PC-9 (cell line): ENCODE data around the gene ECI2. TPM values are rescaled to one million over a fixed set of nuclear protein-coding genes. Genes with fewer than 3 reads are reported as not detected.

Experiments
- BruUV-seq: library from RNA; stranded (reverse); fragments of 400-500 nt; replicated peaks from 2 replicates; lab custom pipeline; 2021; lab: Mats Ljungman, UMichigan
- CTCF ChIA-PET: fragments of 300-600 bp; sonication (Branson Sonifier 250); formaldehyde crosslinking; loops from one replicate; lab custom pipeline; 2022; ENCODE audit warnings: antibody characterized with exemption; lab: Charles Lee
- POLR2A ChIA-PET: fragments of 300-600 bp; sonication (Branson Sonifier 250); formaldehyde crosslinking; loops from one replicate; lab custom pipeline; 2022; ENCODE audit warnings: antibody characterized with exemption; ENCODE audit not compliant: unreplicated experiment; lab: Charles Lee
- DNase-seq, 2 experiments: peaks; one replicate each; pipeline versions ENCODE4 v3.0.0 to v3.0.0-alpha.2; 2015 to 2022; ENCODE audit warnings: mixed read lengths in 1 of 2
- H2AFZ ChIP-seq: fragments of 200-600 bp; sonication (generic); 2 replicates; pipeline ENCODE4 v1.8.1; 2017; ENCODE audit warnings: antibody characterized with exemption
- H3F3A ChIP-seq: fragments of 200-600 bp; sonication (generic); 2 replicates; pipeline ENCODE4 v1.8.1; 2017; ENCODE audit warnings: antibody characterized with exemption, mild to moderate bottlenecking, low read depth; ENCODE audit not compliant: insufficient read depth
- H3K27ac ChIP-seq: fragments of 200-600 bp; sonication (generic); 2 replicates; pipeline ENCODE4 v1.6.1; 2016; ENCODE audit warnings: mixed run types
- H3K27me3 ChIP-seq: fragments of 200-600 bp; sonication (generic); 2 replicates; pipeline ENCODE4 v1.6.1; 2016; ENCODE audit warnings: low read depth, mixed run types; ENCODE audit not compliant: insufficient read depth
- H3K36me3 ChIP-seq: fragments of 200-600 bp; sonication (generic); 2 replicates; pipeline ENCODE4 v1.6.1; 2016; ENCODE audit warnings: low read depth, mixed run types
- H3K4me1 ChIP-seq: fragments of 200-600 bp; sonication (generic); replicated peaks from 2 replicates; pipeline ENCODE4 v1.6.1; 2016; ENCODE audit warnings: mixed run types; ENCODE audit not compliant: insufficient read depth
- H3K4me2 ChIP-seq: fragments of 200-600 bp; sonication (generic); 2 replicates; pipeline ENCODE4 v1.6.1; 2017; ENCODE audit warnings: mixed run types
- H3K4me3 ChIP-seq: fragments of 200-600 bp; sonication (generic); 2 replicates; pipeline ENCODE4 v1.6.1; 2016; ENCODE audit warnings: mixed run types
- H3K79me2 ChIP-seq: fragments of 200-600 bp; sonication (generic); 2 replicates; pipeline ENCODE4 v1.6.1; 2017; ENCODE audit warnings: low read depth, mixed run types
- H3K9me2 ChIP-seq: fragments of 200-600 bp; sonication (generic); 2 replicates; pipeline ENCODE4 v1.8.1; 2017; ENCODE audit warnings: mild to moderate bottlenecking; ENCODE audit not compliant: insufficient read depth
- H3K9me3 ChIP-seq: fragments of 200-600 bp; sonication (generic); 2 replicates; pipeline ENCODE4 v1.8.1; 2016; ENCODE audit warnings: low read depth; ENCODE audit not compliant: insufficient read depth
- H4K20me1 ChIP-seq: fragments of 200-600 bp; sonication (generic); 2 replicates; pipeline ENCODE4 v1.8.1; 2017; ENCODE audit not compliant: insufficient read depth
- EZH2 ChIP-seq: fragments of 200-600 bp; sonication (generic); IDR thresholded peaks from 2 replicates; pipeline ENCODE4 v1.8.0; 2017; ENCODE audit warnings: antibody characterized with exemption, low read depth
- intact Hi-C: fragments of 100-400 bp; cut with micrococcal nuclease; formaldehyde crosslinking; loops from one replicate; pipeline ENCODE4 v1.10.0; 2022; ENCODE audit not compliant: unreplicated experiment
- total RNA-seq: library from RNA; stranded (reverse); gene quantifications from 2 replicates; pipeline ENCODE4 v1.2.3, GENCODE V29; 2021
- TF ChIP-seq, protein P1 (sequence below): fragments of 200-600 bp; sonication (generic); conservative IDR thresholded peaks from 2 replicates; pipeline ENCODE4 v1.6.1; 2017; ENCODE audit warnings: mixed run types, antibody characterized with exemption, mild to moderate bottlenecking, moderate library complexity

Gene ECI2
- total RNA-seq, 1 experiment from 2014 or later = 45.7 TPM

DNA sequence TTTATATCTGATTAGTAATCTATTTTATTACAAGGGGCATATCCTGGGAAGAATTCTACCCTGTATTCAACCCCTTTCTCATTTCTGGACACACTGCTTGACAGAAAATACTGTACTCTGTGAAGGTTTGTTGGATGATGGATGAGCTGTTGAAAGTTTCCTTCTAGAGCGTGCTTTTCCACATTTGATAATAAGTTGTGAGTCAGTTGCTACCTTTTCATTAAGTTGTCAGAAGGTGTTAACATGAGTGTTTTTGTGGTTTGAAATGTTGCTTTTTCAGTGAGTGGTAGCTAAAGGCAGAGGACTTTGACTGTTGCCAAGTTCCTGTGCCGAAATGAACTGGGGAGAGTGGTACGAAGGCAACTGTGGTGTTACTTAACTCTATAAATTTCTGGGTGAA lies 3.9 kb upstream of the ECI2 start:
- Histone ChIP-seq H2AFZ (no peak overlapping the region), H3F3A (no peaks in the 10 kb centered on the region; the same call in 1 of the 2 replicates), H4K20me1 (no peaks in the 10 kb centered on the region), H3K4me1 (peaks cover 13% of the 10 kb centered on the region), H3K9me2 (no peaks in the 10 kb centered on the region), H3K79me2 (no peaks in the 10 kb centered on the region), H3K4me2 (no peak overlapping the region), H3K36me3 (no peaks in the 10 kb centered on the region), H3K27ac (no peak overlapping the region), H3K27me3 (no peaks in the 10 kb centered on the region), H3K9me3 (no peaks in the 10 kb centered on the region), H3K4me3 (no peak overlapping the region)
- ChIA-PET CTCF (no interaction called here), POLR2A (no interaction called here)
- no TSS peak for BruUV-seq
- TF ChIP-seq EZH2 = no peak
- TF ChIP-seq, protein P1, sequence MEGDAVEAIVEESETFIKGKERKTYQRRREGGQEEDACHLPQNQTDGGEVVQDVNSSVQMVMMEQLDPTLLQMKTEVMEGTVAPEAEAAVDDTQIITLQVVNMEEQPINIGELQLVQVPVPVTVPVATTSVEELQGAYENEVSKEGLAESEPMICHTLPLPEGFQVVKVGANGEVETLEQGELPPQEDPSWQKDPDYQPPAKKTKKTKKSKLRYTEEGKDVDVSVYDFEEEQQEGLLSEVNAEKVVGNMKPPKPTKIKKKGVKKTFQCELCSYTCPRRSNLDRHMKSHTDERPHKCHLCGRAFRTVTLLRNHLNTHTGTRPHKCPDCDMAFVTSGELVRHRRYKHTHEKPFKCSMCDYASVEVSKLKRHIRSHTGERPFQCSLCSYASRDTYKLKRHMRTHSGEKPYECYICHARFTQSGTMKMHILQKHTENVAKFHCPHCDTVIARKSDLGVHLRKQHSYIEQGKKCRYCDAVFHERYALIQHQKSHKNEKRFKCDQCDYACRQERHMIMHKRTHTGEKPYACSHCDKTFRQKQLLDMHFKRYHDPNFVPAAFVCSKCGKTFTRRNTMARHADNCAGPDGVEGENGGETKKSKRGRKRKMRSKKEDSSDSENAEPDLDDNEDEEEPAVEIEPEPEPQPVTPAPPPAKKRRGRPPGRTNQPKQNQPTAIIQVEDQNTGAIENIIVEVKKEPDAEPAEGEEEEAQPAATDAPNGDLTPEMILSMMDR = no peak
- DNase-seq = no peak
- intact Hi-C loops = loop anchor here (5.0 kb wide), 1 partner anchor 117 kb away; a partner anchor contains a TSS

DNA sequence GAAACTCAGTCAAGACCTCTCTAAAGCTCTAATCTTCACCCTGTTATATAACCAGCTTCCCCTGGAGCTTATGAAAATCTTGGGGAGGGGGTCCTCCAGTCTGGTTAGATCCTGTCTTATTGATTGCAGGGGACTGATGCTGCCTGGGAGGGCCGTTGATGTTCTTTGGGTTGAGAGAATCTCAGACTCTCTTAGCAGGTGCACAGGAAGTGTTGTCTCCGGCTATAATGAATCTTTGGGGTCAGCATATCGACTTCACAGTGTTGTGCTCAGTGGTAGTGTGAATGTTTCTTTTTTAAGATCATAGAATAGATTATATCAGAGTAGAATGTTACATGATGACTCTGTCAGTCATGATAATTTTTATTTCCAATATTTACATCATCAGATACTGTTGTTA lies 2.8 kb upstream of the ECI2 start:
- ChIA-PET POLR2A (interaction anchor here (0.6 kb wide), 1 partner anchor 1136 kb away, joined by 5 read pairs; no protein-coding TSS in a partner anchor), CTCF (no interaction called here)
- TF ChIP-seq EZH2 = no peak
- TF ChIP-seq, protein P1 = no peak
- Histone ChIP-seq H3K27me3 (no peaks in the 10 kb centered on the region), H3K27ac (no peak overlapping the region), H3K9me3 (no peaks in the 10 kb centered on the region), H3K9me2 (no peaks in the 10 kb centered on the region), H4K20me1 (no peaks in the 10 kb centered on the region), H3F3A (no peaks in the 10 kb centered on the region; the same call in 1 of the 2 replicates), H3K4me2 (no peak overlapping the region), H3K4me3 (no peak overlapping the region), H3K4me1 (peaks cover 21% of the 10 kb centered on the region), H2AFZ (no peak overlapping the region), H3K79me2 (no peaks in the 10 kb centered on the region), H3K36me3 (no peaks in the 10 kb centered on the region)
- intact Hi-C loops = loop anchor here (5.0 kb wide), 1 partner anchor 116 kb away; a partner anchor contains a TSS
- no TSS peak for BruUV-seq
- DNase-seq = no peak

DNA sequence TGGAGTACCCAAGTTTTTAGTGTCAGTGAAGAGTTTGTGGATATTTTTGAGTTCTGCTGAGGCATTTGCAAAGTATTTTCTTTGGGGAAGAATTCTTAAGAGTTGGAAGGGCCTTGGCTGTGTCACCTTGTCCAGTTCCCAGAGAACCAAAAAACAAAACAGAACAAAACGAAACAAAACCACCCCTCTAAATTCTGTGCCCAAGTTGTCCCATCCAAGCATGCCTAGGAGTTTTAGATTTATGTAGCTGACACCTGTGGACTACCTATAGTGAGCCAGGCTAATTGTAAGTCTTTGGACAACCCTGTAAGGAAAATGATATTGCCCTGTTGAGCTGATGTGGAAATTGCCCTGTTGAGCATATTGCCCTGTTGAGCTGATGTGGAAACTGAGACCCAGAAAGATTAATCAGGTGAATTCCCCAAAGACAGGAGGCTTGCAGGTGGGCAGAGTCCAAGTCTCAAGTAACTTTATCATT lies 1.0 kb upstream of the ECI2 start:
- H3K4me3 ChIP-seq = peak overlapping the region; percentile 63
- intact Hi-C loops = loop anchor here (5.0 kb wide), 1 partner anchor 114 kb away; a partner anchor contains a TSS
- no peaks in the 10 kb centered on the region for H3K9me3 ChIP-seq
- peak overlapping the region; percentile 83 for H2AFZ ChIP-seq
- H3K9me2 ChIP-seq = no peaks in the 10 kb centered on the region
- peak overlapping the region; percentile 65 for H3K27ac ChIP-seq
- H4K20me1 ChIP-seq = no peaks in the 10 kb centered on the region
- H3K36me3 ChIP-seq = no peaks in the 10 kb centered on the region
- H3K27me3 ChIP-seq = no peaks in the 10 kb centered on the region
- peak overlapping the region; percentile 90 for H3K4me2 ChIP-seq
- CTCF ChIA-PET = interaction anchor here (1.3 kb wide), 1 partner anchor 115 kb away, joined by 15 read pairs; a partner anchor contains a TSS
- peaks cover 21% of the 10 kb centered on the region for H3K4me1 ChIP-seq
- POLR2A ChIA-PET = interaction anchor here (0.6 kb wide), 3 partner anchors 115 to 788 kb away, joined by 3 to 9 read pairs (median 6); a partner anchor contains a TSS
- TF ChIP-seq EZH2 = no peak
- TF ChIP-seq, protein P1 = no peak
- H3F3A ChIP-seq = no peaks in the 10 kb centered on the region; the same call in 1 of the 2 replicates
- H3K79me2 ChIP-seq = no peaks in the 10 kb centered on the region
- peak in 1 of 2 experiments; percentile 2 for DNase-seq
- TSS peak; percentile 92 for BruUV-seq
